Peyer's patch (tissue), 4 donors: ENCODE results near the gene KIF12.

Experiments
- POLR2A ChIP-seq, 2 donors: fragments of 450-650 bp; IDR thresholded peaks; one replicate each; pipeline ENCODE4 v1.5.1; 2017; ENCODE audit warnings: antibody characterized with exemption in 2 of 2, mild to moderate bottlenecking in 2 of 2, moderate library complexity in 2 of 2
- TF ChIP-seq, protein P1 (sequence below), 6 experiments: fragments of 450-650 bp in 4 of 6; fragments of 200-600 bp in 2 of 6; sonication (generic) in 1 of 6; IDR thresholded peaks; one replicate each; pipeline ENCODE4 v1.5.1; 2017 to 2019; ENCODE audit warnings: antibody characterized with exemption in 6 of 6, mild to moderate bottlenecking in 3 of 6, moderate library complexity in 1 of 6

DNA sequence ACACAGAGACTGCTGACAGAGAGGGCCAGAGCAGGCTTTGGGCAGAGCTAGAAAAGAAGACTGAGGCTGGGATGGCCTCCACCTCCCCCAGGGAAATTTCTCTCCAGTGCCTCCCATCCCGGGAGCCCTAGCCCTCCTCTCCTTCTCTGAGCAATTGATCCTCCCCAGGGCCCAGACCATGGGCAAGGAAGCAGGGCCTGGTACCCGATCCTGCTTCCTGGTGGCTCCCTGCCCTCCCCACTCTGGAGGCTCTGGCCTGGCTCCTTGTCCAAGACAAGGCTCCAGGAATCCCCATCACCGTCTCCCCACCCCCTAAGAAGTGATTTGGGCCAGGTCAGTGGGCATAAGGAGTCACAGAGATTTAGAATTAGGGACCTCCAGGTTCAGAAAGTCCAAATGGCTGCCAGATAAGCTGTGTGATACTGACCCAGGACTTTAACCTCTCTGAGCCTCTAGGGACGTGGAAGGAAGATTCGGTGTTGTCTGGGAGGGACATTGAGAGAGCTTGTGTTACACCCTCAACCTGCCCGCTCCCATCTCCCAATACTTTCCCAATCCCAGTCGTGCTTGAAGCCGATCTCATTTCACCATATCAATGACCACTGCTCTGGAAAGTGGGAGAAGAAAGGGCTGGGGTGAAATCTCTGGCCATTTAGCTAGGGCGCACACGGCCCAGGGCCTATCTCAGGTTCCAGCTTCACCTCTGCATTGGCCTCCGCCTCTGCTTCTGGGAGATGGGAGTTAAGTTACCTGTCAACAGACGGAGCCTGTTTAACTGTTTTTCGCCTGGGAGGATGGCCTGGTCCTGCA lies 25.8 kb upstream of the KIF12 start:
- TF ChIP-seq, protein P1, sequence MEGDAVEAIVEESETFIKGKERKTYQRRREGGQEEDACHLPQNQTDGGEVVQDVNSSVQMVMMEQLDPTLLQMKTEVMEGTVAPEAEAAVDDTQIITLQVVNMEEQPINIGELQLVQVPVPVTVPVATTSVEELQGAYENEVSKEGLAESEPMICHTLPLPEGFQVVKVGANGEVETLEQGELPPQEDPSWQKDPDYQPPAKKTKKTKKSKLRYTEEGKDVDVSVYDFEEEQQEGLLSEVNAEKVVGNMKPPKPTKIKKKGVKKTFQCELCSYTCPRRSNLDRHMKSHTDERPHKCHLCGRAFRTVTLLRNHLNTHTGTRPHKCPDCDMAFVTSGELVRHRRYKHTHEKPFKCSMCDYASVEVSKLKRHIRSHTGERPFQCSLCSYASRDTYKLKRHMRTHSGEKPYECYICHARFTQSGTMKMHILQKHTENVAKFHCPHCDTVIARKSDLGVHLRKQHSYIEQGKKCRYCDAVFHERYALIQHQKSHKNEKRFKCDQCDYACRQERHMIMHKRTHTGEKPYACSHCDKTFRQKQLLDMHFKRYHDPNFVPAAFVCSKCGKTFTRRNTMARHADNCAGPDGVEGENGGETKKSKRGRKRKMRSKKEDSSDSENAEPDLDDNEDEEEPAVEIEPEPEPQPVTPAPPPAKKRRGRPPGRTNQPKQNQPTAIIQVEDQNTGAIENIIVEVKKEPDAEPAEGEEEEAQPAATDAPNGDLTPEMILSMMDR (IDR thresholded peaks at IDR 0.05), result no peak
- no peak for TF ChIP-seq POLR2A (IDR thresholded peaks at IDR 0.05)
